PC-9 (cell line): Measurements from ENCODE around the gene EPSTI1.

Experiments
- EZH2 ChIP-seq: fragments of 200-600 bp; sonication (generic); IDR thresholded peaks from 2 replicates; pipeline ENCODE4 v1.8.0; 2017; ENCODE audit warnings: antibody characterized with exemption, low read depth
- TF ChIP-seq, protein P1 (sequence below): fragments of 200-600 bp; sonication (generic); conservative IDR thresholded peaks from 2 replicates; pipeline ENCODE4 v1.6.1; 2017; ENCODE audit warnings: mixed run types, antibody characterized with exemption, mild to moderate bottlenecking, moderate library complexity

DNA sequence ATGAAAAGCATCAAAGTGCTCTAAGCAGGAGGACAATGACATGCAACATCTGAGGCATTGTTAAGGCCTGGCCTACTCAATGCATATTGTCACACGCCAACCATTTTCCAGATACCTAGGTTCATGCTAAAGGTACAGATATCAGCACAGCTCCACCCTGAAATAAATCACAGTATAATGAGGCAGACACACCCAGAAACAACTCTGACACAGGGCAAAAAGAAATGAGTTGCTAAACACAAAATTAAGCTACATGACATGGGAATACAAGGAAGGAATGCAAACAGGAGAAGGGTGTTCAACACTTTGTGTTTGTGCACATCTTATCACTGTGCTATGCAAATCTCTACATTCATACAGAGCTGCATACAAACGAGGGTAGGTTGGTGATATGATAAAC, 86.5 kb downstream of the EPSTI1 start:
- TF ChIP-seq, protein P1, sequence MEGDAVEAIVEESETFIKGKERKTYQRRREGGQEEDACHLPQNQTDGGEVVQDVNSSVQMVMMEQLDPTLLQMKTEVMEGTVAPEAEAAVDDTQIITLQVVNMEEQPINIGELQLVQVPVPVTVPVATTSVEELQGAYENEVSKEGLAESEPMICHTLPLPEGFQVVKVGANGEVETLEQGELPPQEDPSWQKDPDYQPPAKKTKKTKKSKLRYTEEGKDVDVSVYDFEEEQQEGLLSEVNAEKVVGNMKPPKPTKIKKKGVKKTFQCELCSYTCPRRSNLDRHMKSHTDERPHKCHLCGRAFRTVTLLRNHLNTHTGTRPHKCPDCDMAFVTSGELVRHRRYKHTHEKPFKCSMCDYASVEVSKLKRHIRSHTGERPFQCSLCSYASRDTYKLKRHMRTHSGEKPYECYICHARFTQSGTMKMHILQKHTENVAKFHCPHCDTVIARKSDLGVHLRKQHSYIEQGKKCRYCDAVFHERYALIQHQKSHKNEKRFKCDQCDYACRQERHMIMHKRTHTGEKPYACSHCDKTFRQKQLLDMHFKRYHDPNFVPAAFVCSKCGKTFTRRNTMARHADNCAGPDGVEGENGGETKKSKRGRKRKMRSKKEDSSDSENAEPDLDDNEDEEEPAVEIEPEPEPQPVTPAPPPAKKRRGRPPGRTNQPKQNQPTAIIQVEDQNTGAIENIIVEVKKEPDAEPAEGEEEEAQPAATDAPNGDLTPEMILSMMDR = no peak
- no peak for TF ChIP-seq EZH2
